Measurements from ENCODE around the gene ADAM23.

The ADAM23 gene

DNA sequence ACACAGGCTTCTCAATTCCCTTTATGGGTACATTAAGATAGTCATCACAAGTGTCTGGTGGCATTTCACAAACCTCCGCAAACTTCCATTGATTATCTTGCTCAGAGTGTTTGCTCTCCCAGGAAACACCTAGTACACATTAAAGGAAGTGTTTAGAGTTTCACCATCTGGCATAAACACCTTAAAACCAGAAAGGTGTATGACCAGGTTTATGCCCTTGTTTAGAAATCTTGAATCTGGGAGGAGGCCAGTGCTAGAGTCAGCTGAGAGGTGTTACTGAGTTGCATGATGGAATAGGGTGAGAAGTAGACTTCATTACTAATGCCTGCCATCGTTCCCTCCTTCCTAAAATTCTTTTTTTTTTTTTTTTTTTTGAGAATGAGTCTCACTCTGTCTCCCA, 120.0 kb downstream of the ADAM23 start:
- no peak for DNase-seq (ENCODE audit: low read depth in 2 of 2)

DNA sequence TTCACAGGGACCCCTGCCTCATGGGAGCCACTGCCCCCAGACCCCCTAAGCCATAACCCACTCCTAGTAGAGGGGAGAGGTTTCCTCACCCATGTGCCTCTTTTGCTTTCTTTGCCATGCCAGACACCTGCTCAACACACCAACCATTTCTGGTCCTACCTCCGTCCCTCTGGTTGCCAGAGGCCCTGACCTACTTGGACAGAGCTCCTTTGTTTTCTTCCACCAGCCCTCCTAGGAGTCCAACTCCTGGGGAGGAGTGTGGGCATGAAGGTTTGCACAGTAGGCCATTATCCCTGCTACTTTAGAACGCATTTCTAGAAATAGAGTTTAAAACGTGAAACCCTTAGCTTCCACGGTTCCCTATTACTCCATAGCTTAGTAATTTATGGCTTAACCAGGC, 122.3 kb downstream of the ADAM23 start:
- no peak for DNase-seq (ENCODE audit: low read depth in 2 of 2)

DNA sequence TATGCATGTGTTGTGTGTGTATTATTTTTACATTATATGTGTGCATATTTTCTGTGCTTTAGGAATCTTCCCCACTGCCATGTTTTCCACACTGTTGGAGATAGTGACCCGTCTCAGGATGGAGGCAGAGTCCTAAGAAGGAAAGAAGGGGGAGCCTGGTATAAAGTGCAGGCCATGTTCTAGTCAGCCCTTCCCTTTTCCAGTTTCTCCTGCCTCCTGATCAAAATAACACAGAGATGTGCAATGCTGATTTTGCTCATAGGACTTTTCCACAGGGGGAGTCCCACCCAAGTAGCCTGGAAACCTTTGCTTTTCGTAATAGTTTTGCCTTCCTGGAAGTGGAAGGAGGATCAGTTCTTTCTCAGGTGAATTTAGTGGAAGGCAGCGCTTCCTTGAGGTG, 126.1 kb downstream of the ADAM23 start:
- DNase-seq (ENCODE audit: low read depth in 2 of 2) = no peak

DNA sequence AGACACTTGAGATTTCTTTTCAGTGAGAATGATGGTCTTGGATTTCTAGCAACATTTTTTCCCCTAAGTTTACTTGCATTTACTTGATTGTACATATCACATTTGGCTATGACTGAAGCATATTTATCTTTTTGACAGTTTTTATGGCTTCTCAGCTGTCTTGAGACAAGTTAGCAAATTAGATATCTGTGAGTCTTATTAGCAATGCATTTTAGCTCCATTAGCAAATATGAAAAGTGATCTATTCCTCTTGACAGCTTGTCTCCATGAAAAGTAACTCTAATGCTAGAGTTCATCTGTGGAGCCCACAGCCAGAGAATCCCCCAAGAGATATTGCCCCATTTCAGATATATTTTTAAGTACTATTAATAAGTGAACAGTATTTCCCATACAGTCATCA, 126.9 kb downstream of the ADAM23 start:
- DNase-seq (ENCODE audit: low read depth in 2 of 2) = no peak

DNA sequence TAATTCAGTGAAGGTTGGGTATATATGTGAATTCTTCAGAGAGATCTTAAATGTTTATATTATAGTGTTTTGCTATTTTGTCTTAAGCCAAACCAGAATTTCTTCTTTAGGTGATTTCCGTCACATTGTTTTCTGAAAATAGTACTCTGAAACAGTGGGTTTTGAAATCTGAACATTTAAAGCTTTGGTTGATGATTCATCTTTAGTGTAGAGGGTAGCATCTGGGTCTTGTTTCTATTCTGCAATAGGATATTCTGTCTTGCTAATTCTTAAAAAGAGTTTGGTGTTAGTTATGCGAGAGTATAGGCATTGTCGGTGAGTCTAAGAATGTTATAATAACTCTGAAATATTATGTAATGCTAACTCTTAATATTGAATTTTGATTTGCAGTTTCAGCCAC, 129.4 kb downstream of the ADAM23 start:
- DNase-seq (ENCODE audit: low read depth in 2 of 2) = no peak

DNA sequence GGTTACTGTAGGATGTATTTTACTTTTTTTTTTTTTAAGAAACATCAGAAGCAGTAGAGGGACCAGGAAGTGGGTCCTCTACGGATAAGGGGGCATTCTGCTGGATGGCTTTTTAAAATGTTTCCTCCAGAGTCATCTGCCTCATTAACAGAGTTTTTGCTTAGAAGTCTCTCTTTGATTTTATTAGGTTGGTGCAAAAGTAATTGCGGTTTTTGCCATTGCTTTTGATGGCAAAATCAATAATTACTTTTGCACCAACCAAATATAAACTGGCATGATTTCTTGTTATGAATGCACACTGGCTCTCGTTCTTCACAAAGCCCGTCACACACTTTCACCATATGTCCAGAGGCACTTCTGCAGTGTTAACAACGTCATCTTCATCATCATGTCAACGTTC, 130.5 kb downstream of the ADAM23 start:
- DNase-seq (ENCODE audit: low read depth in 2 of 2) = no peak

DNA sequence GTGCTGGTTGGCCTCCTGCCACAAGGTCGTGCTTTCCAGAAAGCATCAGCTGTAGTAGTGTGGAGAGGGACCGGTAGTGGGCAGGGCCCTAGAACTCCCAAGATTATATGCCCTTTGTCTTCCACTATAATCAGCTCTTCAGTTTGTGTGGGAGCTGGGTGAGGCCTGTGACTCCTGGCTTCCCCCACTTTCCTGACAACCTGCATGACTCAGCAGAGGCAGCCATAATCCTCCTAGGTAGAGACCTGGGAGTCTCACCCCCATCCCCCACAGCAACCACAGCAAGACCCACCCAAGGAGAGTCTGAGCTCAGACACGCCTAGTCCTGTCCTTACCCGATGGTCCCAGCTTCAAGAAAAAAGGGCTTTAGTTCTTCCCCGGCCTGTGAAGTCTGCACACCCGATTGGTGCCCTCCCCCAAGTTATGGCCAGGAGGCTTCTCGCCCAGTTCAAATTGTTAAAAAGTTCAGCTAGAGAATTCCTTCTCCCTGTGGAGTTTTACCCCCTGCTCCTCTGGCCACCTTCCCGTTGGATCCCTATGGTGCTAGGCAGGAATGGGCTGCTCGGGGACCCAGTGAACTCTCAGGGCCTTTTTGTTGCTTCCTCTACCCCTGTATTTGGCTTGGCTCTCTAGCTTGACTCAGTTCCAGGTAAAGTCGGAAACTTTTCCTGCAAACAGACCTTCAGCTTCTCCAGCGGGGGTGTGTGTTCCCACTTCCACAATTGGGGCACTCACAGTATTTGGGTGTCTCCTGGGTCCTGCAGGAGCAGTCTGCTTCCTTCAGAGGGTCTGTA, 141.2 kb downstream of the ADAM23 start:
- DNase-seq (ENCODE audit: low read depth in 2 of 2) = no peak

DNA sequence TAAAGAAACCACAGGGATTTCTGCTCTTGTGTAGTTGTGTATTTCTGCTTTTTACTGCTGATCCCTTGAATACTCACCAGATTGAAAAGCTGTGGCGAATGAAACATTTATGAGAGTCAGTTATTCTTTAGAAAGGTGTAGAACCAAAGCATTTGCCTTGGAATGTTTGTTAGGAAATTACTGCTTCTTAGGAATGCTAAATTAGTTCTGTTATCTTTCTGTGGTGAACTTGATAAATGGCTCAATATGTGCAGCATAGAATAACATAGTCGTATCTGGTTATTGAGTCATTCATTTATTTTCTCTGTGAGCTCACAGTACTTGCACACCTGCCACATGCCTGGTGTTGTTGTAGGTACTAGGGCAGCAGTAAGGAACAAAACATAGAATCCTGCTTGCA, 142.0 kb downstream of the ADAM23 start:
- no peak for DNase-seq (ENCODE audit: low read depth in 2 of 2)

DNA sequence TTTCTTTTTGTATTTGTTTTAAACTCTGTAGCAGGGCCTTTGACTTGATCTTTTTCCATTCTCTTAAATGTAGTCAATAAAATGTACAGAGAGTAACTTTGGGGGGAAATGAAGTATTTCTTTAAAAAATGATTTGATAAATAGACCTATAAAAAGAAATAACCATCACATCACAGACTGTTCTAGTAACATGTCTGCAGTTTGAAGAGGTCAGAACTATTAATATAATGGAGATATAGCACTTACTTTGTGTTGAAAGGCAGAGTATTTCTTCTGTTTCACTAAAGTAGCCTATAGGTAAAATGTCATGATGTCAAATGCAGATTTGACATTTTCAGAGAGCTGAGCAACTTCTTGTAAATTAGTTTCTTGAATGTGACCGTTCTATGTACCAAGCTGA, 143.3 kb downstream of the ADAM23 start:
- no peak for DNase-seq (ENCODE audit: low read depth in 2 of 2)

DNA sequence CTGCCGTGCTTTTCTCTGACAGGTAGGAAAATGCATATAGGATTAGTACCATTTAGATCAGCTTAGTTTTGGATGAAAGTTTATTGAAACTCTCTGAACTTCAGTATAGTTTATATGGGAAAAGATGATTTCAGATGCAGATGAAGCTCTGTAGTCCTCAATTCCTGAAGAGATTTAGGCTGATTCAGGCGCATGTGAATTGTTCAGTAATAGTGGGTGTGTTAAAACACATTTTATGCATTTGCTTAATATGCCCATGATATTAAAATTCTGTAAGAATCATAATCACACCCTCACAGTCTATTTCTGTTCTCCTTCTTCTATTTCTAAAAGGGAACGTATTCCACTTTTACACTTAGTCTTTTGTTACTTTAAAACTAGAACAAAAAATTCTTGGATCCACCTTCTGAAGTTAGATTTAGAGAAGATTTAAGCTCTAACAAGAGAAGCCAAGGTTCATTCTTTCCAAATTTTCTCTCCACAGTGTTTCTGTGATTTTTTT, 154.4 kb downstream of the ADAM23 start:
- DNase-seq (ENCODE audit: low read depth in 2 of 2) = no peak

DNA sequence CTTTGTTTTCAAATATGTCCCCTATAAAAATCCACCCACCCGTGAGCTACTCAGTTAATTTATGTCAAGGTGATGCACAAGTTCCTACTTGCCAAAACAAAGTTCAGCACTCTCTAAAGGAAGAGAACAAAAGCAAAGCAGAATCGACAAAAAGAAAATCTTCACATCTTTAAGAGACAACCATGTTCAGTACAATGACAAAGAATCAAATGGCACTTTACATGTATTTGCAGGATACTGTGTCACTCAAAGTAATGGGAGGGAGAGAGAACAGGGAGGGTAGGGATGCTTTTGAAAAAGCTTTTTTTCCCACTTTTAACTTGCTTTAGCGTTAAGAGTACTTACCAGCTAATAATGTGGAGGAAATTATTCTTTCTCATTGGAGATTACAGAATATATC, 159.9 kb downstream of the ADAM23 start:
- DNase-seq (ENCODE audit: low read depth in 2 of 2) = no peak

DNA sequence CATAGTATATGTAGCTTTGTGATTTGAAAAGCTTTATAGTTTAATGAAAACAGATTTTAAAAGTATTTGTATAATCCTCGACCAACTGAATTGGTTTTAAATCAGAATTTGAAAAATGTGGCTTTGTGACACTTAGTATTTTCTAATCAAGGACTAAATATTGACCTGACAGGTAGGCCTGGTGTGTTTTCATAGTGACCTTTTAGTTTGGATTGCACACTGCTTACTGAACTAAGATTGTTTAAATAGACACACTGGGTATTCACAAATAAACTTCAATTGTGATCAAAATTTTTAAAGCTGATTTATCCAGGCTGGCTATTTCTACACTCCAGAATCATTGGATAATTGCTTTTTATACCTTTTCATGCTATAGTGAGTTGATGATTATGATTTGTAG, 167.1 kb downstream of the ADAM23 start:
- DNase-seq (ENCODE audit: low read depth in 2 of 2) = no peak

DNA sequence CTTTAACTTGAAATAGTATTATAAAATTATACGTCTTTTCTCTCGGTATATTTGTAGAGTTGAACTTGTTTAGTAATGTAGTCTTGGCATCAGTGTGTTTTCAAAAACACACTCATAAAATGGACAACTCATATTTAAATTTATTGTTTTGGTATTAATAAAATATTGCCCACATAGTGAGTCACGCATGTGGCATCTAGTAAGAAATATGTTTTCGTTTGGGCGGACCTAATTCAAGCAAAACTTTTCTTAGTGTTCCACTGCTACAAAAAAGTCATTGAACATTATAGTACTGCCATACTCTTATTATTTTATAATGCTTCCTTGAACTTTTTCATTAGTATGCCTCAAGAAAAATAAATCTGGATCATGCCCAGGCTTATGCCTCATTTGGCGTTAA, 167.9 kb downstream of the ADAM23 start:
- DNase-seq (ENCODE audit: low read depth in 2 of 2) = no peak

DNA sequence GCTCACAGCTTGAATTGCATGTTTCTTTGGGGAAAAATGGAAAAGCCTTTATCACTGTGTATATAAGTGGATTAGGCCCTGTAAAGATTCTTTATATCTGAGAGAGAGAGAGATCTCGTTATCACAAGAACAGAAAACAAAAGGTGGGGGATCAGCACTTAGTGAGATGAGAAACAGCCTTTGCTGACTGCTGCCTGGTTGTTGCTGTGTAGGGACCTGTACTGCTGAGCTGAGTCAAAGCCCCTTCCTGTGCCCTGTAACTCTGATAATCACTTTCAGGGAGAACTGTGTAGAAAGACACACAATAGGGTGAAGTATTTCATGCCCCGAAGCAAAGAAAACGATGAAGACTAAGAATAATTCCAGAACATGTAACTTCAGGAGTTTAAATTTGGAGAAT, 168.4 kb downstream of the ADAM23 start:
- no peak for DNase-seq (ENCODE audit: low read depth in 2 of 2)

DNA sequence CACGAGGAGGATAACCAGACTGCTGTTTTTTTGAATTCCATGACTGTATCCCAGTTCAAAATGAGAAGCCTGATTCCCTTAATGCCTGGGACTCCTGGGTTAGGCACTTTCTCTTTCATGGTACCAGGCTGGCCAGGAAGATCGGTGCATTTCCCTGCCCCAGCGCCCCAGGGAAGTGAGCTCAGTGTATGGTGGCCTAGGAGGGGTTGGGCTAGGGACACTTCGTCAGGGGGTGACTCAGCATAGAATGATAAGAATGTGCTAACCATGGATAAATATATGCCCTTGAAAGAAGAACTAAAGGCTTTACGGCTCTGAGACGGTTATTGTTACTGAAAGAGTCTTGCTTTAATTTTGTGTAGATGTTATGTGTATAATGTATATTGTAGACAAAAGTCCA, 171.5 kb downstream of the ADAM23 start:
- no peak for DNase-seq (ENCODE audit: low read depth in 2 of 2)

DNA sequence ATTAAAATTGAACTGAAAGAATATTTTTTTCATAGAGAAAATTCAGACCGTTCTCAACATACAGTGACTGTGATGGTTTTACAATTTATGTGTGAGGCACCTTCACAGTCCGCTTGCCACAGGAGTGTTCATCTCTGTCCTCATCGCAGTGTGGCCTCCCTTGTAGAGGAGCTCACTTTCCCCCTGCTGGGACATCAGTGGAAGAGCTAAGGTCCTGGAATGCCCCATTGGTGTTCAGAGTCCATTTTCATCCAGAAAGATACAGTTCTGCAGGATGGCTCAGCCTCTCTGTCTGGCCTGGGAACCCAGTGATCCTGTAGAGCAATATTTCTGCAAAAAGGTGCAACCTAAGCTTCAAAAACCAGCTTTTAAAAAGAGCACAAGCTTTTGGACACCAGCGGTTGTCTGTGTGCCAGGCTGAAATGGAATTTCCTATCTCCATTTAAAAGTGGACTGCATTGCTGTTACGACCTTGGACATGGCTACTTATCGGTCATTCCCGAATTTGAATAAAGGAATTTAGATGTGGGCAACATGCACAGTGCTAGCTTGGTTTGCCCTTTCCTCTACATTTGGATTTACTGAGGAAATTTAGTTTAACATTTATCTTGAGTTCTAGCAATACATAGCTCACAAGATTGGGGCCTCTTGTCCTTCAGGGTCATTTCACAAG, 172.2 kb downstream of the ADAM23 start:
- DNase-seq (ENCODE audit: low read depth in 2 of 2) = no peak

DNA sequence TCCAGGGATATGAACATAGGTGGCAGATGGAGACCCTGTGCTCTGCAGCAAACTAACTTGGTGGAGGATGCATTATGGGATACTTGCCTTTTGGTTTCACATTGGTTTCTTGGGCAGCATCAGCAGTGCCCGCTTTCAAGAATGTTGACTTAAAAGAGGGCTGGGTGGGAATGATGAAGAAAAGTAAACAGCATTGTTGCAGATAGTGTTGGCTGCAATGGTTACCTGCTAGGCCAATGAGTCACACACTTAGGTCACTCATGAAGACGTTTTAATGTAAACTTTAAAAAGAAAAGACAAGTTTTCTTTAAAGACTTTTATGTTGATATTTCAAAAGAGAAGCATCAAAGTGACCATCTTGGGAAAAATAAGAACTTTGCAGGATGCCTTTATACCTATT, 172.8 kb downstream of the ADAM23 start:
- no peak for DNase-seq (ENCODE audit: low read depth in 2 of 2)

DNA sequence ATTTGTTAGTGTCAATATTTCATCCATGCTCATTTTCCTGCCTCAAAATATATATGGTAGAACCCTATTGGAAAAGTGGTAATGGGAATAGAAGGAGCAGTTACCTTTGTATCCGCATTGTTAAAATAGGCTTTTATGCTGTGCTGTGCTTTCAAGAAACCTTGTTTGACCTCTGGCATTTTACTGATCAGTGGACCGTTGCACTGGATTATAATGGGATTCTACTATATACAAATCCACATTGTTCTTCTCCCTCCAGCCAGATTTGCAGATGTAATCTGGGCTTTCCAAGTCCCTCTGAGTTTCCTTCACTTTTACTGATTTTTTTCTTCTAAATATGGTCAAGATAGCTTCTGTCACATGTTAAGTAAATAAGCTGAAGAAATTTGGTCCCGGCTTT, 175.7 kb downstream of the ADAM23 start:
- DNase-seq (ENCODE audit: low read depth in 2 of 2) = no peak

DNA sequence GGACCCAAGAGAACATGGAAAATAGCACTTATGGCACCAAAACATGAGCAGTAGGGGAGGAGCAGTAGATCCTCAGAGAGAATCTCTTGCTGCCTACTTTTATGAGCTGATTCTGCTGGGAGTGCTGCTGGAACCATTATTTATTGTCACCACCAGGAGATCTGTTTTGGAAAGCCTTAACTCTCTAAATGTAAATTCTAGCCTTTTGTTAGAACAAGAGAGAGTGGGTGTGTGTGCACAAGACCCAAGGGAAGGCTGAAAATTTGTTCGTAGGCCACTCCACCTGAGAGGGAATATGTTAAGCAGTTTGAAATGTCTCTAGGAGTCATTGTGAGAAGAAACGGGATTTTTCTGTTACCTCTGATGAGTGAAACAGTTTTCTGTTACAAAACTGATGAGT, 182.8 kb downstream of the ADAM23 start:
- no peak for DNase-seq (ENCODE audit: low read depth in 2 of 2)

DNA sequence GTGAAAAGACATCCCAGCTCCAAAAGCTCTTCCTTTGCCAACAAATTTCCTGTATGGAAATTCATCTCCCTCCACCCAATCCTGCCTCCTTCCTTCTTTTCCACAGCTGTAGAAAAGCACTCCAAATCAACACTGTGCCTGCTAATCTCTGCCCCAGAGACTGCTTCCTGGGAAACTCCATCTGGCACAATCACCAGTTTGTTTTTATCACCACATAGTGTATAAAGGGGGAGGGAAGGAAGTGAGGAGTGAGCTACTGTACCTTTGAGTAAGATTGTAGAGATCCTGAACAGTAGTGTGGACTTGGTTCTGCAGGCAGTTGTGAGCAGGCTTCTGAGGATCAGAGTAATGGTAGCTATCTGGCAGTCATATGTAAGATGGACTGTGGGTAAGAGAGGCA, 184.3 kb downstream of the ADAM23 start:
- no peak for DNase-seq (ENCODE audit: low read depth in 2 of 2)

DNA sequence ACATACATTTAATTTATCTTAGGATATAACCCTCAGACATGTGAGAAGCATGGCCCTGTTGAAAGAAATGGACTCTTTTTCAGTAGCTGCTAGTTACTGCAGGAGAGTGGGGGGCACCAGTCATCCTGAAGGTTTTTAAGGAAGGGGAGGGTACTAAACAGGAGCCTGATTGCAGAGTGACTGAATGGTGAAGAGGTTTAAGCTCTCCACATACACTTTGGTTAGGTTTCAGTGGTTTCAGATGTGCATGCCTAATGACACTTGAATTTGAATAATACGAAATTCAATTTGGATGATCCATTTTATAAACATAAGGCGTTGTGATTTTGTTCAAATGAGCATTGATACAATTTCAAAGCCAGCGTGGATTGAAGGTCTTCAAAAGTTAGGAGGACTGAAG, 188.0 kb downstream of the ADAM23 start:
- DNase-seq (ENCODE audit: low read depth in 2 of 2) = no peak

DNA sequence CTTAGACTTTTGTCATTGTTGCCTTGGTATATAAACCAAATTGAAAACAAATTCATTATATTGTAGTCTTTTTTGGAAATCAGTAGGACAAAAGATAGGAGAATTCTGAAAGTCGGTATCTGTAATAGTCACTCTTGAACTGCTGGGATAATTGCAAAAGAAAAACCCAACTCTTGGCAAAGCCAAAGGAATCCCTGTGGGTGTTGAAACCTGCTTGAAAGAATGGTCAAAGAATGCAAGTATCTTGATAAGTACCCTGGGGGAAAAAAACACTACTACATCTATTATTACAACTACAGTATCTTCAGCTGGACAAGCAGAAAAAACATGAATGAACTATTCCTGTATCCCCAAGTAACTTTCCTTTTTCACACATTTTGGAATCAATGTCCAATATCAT, 191.7 kb downstream of the ADAM23 start:
- no peak for DNase-seq (ENCODE audit: low read depth in 2 of 2)

DNA sequence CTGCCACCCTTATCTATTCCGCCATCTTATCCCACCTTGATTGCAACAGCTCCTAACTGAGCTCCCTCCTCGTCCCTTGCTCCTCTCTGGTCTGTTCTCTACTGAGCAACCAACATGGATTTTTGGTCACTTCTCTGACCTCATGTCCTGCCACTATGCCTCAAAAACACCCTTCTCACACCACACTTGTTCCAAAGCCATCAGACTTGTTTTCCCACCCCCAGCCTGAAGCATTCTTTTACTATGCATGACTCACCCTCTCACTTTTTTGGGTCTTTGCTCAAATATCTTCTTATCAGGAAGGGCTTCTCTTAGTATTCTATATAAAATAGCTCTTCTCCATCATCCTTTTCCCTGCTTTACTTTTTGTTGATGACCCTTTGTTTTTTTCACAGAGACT, 196.3 kb downstream of the ADAM23 start:
- no peak for DNase-seq (ENCODE audit: low read depth in 2 of 2)

DNA sequence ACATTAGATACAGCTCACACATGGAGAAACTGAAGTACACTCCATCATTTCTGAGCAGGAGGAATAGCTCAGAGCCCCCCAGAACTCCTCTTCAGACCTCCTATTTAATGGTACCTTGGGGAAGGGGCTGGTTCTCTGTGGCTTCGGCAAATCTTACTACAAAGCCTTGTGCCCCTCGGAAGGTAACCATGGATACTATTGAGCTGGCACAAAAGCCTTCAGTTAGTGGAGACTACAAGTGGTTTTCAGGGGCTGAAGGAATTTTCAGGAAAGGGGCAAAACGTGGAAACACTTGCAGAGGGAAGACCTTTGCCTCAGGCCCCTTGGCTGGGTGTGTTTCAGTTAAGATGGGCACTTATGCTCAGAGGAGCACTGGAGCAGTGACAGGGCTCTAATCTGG, 197.9 kb downstream of the ADAM23 start:
- no peak for DNase-seq (ENCODE audit: low read depth in 2 of 2)
